CD4-positive, alpha-beta T cell (primary cell): ENCODE results near the gene DGKB. TPM values are rescaled to one million over a fixed set of nuclear protein-coding genes. Genes with fewer than 3 reads are reported as not detected.
A peak's percentile ranks its signal among the peaks of the same experiment; 100 is the strongest.

Experiments used
- ATAC-seq: fragments of 200-7000 bp; cut with Tn5 transposase; one replicate; pipeline ENCODE4 v1.10.0; 2022; ENCODE audit warnings: mild to moderate bottlenecking; ENCODE audit not compliant: poor library complexity
- CTCF ChIA-PET: fragments of 350-600 bp; sonication (Branson Sonifier 250); formaldehyde crosslinking; loops from one replicate; lab custom pipeline; 2021; ENCODE audit warnings: antibody characterized with exemption, inconsistent platforms; lab: Charles Lee
- POLR2A ChIA-PET: fragments of 350-600 bp; sonication (Branson Sonifier 250); formaldehyde crosslinking; loops from one replicate; lab custom pipeline; 2021; ENCODE audit warnings: antibody characterized with exemption, inconsistent platforms; lab: Charles Lee
- DNase-seq, 14 experiments: peaks; one replicate each; pipeline ENCODE4 v3.0.0-alpha.2; 2013 to 2020; ENCODE audit warnings: mixed read lengths in 2 of 14
- H3K27ac ChIP-seq, 2 donors: one replicate each; pipeline versions ENCODE4 v1.5.1 to v1.7.0; 2013; ENCODE audit warnings: low read length in 2 of 2, low read depth in 1 of 2, mild to moderate bottlenecking in 1 of 2
- H3K27me3 ChIP-seq, 2 experiments: 1 replicate in 1 of 2; 2 replicates in 1 of 2; pipeline versions ENCODE4 v1.6.1 to v1.7.0; 2013; ENCODE audit warnings: low read length in 2 of 2, control low read depth in 1 of 2, mild to moderate bottlenecking in 1 of 2, moderate library complexity in 1 of 2; ENCODE audit not compliant: insufficient read depth in 2 of 2, control insufficient read depth in 1 of 2
- H3K36me3 ChIP-seq: one replicate; pipeline ENCODE4 v1.6.1; 2013; ENCODE audit warnings: low read length, control low read depth; ENCODE audit not compliant: insufficient read depth
- H3K4me1 ChIP-seq: one replicate; pipeline ENCODE4 v1.6.1; 2013; ENCODE audit warnings: low read length, control low read depth; ENCODE audit not compliant: insufficient read depth
- H3K4me3 ChIP-seq: one replicate; pipeline ENCODE4 v1.5.1; 2013; ENCODE audit warnings: mild to moderate bottlenecking, low read length, moderate library complexity
- H3K9me3 ChIP-seq, 2 experiments: 1 replicate in 1 of 2; 2 replicates in 1 of 2; pipeline versions ENCODE4 v1.6.1 to v1.7.0; 2013; ENCODE audit warnings: low read length in 2 of 2, mild to moderate bottlenecking in 2 of 2, control low read depth in 1 of 2, moderate library complexity in 1 of 2; ENCODE audit not compliant: control insufficient read depth in 1 of 2, insufficient read depth in 1 of 2
- H3K27ac Mint-ChIP-seq: one replicate; pipeline ENCODE4 v1.8.0; 2020; ENCODE audit warnings: mixed read lengths
- H3K27me3 Mint-ChIP-seq: one replicate; pipeline ENCODE4 v1.8.0; 2021; ENCODE audit warnings: mixed read lengths
- H3K36me3 Mint-ChIP-seq: one replicate; pipeline ENCODE4 v1.8.0; 2021; ENCODE audit warnings: low read depth, mixed read lengths
- H3K4me1 Mint-ChIP-seq: one replicate; pipeline ENCODE4 v1.8.0; 2021; ENCODE audit warnings: low read depth, mixed read lengths
- H3K4me3 Mint-ChIP-seq: one replicate; pipeline ENCODE4 v1.8.0; 2020; ENCODE audit warnings: mild to moderate bottlenecking, mixed read lengths
- H3K9me3 Mint-ChIP-seq: one replicate; pipeline ENCODE4 v1.8.0; 2020; ENCODE audit warnings: mixed read lengths
- intact Hi-C, 2 experiments: fragments of 100-400 bp; cut with DNase I in 1 of 2; cut with micrococcal nuclease in 1 of 2; formaldehyde crosslinking; loops; one replicate each; pipeline versions ENCODE4 v1.15.1 to v1.9.0; 2023 to 2025; cut with DNase I, micrococcal nuclease
- total RNA-seq, 174 experiments: library from RNA in 2 of 174; stranded (reverse) in 2 of 174; gene quantifications; one replicate each; pipeline ENCODE4 v1.2.3 and lab custom pipeline; 2021 to 2026
- TF ChIP-seq, protein P1 (sequence below): fragments of 200-600 bp; IDR thresholded peaks from one replicate; pipeline ENCODE4 v1.8.0; 2022; ENCODE audit warnings: antibody characterized with exemption, mild to moderate bottlenecking

Gene DGKB
- total RNA-seq, 2 experiments from 2014 or later: not detected

DNA sequence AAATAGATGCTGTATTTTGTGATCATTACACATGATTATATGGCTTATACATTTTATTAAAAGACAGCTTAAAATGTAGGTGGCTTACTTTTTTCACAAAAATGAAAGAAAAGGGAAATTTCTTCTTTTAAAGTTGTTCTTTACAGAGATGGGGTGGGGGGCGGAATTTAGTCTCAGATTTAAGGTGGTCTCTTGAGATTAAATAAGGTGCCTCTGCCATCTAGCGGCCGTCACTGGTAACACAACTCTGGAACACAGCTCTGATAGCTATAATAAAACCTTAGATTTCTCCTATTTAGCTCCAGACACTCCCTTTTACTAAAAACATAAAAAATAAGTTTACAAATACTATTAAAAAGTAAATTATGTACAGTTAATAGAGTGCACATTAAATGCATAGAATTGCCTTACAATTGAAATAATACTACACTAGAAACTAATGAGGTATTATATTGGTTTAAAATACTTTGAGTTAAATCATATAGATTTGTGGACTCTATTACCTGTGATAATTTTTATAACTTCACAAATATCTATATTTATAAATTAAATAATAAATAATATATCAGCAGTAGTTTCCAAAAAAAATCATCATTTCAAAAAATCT is 210.9 kb downstream of the DGKB start:
- Mint-ChIP-seq H3K27ac (no peak overlapping the region), H3K4me3 (no peak overlapping the region), H3K27me3 (no peaks in the 10 kb centered on the region), H3K4me1 (no peaks in the 10 kb centered on the region), H3K9me3 (no peaks in the 10 kb centered on the region), H3K36me3 (no peaks in the 10 kb centered on the region)
- TF ChIP-seq, protein P1, sequence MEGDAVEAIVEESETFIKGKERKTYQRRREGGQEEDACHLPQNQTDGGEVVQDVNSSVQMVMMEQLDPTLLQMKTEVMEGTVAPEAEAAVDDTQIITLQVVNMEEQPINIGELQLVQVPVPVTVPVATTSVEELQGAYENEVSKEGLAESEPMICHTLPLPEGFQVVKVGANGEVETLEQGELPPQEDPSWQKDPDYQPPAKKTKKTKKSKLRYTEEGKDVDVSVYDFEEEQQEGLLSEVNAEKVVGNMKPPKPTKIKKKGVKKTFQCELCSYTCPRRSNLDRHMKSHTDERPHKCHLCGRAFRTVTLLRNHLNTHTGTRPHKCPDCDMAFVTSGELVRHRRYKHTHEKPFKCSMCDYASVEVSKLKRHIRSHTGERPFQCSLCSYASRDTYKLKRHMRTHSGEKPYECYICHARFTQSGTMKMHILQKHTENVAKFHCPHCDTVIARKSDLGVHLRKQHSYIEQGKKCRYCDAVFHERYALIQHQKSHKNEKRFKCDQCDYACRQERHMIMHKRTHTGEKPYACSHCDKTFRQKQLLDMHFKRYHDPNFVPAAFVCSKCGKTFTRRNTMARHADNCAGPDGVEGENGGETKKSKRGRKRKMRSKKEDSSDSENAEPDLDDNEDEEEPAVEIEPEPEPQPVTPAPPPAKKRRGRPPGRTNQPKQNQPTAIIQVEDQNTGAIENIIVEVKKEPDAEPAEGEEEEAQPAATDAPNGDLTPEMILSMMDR: peak; percentile 93
- Histone ChIP-seq H3K4me1 (no peaks in the 10 kb centered on the region), H3K4me3 (no peak overlapping the region), H3K36me3 (no peaks in the 10 kb centered on the region), H3K27ac (no peak overlapping the region), H3K9me3 (no peaks in the 10 kb centered on the region), H3K27me3 (no peaks in the 10 kb centered on the region)
- ChIA-PET CTCF (interaction anchor here (0.5 to 1.2 kb wide), 5 partner anchors 10 to 1412 kb away, joined by 3 to 5 read pairs (median 3); no protein-coding TSS in a partner anchor), POLR2A (no interaction called here)
- DNase-seq (peak; percentile 10 to 56 (median 24)), ATAC-seq (no peak)
- intact Hi-C loops: loop anchor here (2.0 to 10.0 kb wide), 3 partner anchors 1383 to 1411 kb away; no protein-coding TSS in a partner anchor

DNA sequence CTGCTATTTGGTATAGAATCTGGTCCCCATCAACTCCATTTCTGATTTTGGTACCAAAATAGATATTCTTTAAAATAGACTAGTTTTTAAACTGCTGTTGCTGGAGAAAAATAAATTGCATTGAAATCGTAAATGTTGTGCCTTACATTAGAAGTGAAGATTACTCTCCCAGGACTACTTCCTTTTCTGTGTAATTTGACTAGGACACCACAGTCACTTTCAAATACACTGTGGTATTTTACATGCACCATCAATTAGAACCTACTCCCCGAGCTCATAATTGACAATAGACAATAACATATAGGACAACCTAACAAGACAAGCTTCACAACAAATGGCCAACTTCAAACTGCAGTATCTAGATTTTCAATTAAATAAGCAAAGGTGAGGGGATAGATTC is 211.5 kb downstream of the DGKB start:
- DNase-seq (no peak), ATAC-seq (no peak)
- H3K9me3 Mint-ChIP-seq: no peaks in the 10 kb centered on the region
- TF ChIP-seq, protein P1: no peak
- no peaks in the 10 kb centered on the region for H3K27me3 Mint-ChIP-seq
- H3K4me3 ChIP-seq: no peak overlapping the region
- H3K9me3 ChIP-seq: no peaks in the 10 kb centered on the region
- no peak overlapping the region for H3K27ac ChIP-seq
- no peaks in the 10 kb centered on the region for H3K4me1 Mint-ChIP-seq
- no peak overlapping the region for H3K27ac Mint-ChIP-seq
- ChIA-PET CTCF (interaction anchor here (0.9 to 1.2 kb wide), 4 partner anchors 10 to 1412 kb away, joined by 3 to 5 read pairs (median 4); no protein-coding TSS in a partner anchor), POLR2A (no interaction called here)
- H3K36me3 ChIP-seq: no peaks in the 10 kb centered on the region
- H3K36me3 Mint-ChIP-seq: no peaks in the 10 kb centered on the region
- H3K4me3 Mint-ChIP-seq: no peak overlapping the region
- no peaks in the 10 kb centered on the region for H3K27me3 ChIP-seq
- intact Hi-C loops: loop anchor here (2.0 to 10.0 kb wide), 3 partner anchors 1384 to 1410 kb away; no protein-coding TSS in a partner anchor
- H3K4me1 ChIP-seq: no peaks in the 10 kb centered on the region

DNA sequence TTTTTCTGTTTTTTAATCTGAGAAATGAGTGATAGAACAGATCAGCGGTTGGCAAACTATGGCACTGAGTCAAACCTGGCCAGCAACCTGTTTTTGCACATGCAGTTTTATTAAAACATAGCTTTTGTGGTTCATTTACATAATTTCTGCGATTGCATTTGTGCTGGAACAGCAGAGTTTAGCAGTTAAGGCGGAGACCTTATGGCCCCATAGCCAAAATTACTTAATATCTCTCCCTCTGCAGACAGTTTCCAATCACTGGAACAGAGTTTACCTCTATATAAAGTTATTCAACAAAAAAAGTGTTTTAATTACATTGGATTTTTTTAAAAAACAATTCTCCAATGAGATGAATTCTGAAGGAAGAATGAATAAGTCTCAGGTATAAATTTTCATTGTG is 212.1 kb downstream of the DGKB start:
- H3K9me3 ChIP-seq: no peaks in the 10 kb centered on the region
- H3K4me1 ChIP-seq: no peaks in the 10 kb centered on the region
- H3K27me3 ChIP-seq: no peaks in the 10 kb centered on the region
- H3K27ac ChIP-seq: no peak overlapping the region
- ChIA-PET POLR2A (no interaction called here), CTCF (no interaction called here)
- H3K4me3 ChIP-seq: no peak overlapping the region
- Mint-ChIP-seq H3K36me3 (no peaks in the 10 kb centered on the region), H3K9me3 (no peaks in the 10 kb centered on the region), H3K27ac (no peak overlapping the region), H3K4me3 (no peak overlapping the region), H3K27me3 (no peaks in the 10 kb centered on the region), H3K4me1 (no peaks in the 10 kb centered on the region)
- no peaks in the 10 kb centered on the region for H3K36me3 ChIP-seq
- intact Hi-C loops: loop anchor here (2.0 to 10.0 kb wide), 3 partner anchors 1384 to 1410 kb away; no protein-coding TSS in a partner anchor
- DNase-seq (no peak), ATAC-seq (no peak)
- TF ChIP-seq, protein P1: no peak
